D341Med (cell line): Measurements from ENCODE around the gene SMARCA4.

Experiments used
- DNase-seq: peaks from one replicate; pipeline ENCODE4 v3.0.0; 2012; ENCODE audit warnings: low spot score

Gene SMARCA4

GRCh38 chr19:11035441-11036377 is 74.9 kb downstream of the SMARCA4 start:
- DNase-seq, result peak; percentile 96

DNA sequence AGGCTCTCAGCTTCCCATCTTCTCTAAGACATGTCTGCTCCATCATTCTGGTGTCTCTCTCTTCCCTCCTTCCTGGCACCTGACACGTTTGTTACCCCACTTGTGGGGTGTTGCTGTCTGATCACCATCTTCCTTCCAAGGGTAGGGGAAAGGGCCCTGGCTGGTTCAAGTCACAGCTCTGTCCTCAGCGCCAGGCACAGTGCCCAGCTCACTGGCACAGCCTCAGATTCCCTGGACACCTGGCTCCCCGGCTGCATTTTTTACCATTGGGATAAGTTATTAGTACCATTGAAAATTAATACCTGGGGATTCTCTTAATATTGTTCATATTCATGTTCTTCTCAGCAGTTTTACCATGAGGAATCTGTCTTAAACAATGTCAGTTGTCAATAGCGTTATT is 77.7 kb downstream of the SMARCA4 start:
- DNase-seq, result no peak

DNA sequence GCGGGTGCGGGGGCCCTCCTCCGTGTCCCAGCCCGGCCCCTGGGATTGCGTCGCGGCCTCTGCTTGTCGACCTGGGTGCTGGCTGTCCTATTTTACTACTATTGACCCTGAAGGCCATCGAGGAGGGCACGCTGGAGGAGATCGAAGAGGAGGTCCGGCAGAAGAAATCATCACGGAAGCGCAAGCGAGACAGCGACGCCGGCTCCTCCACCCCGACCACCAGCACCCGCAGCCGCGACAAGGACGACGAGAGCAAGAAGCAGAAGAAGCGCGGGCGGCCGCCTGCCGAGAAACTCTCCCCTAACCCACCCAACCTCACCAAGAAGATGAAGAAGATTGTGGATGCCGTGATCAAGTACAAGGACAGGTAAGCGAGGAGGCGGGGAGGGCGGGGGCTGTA is 80.4 kb downstream of the SMARCA4 start:
- DNase-seq, result no peak

DNA sequence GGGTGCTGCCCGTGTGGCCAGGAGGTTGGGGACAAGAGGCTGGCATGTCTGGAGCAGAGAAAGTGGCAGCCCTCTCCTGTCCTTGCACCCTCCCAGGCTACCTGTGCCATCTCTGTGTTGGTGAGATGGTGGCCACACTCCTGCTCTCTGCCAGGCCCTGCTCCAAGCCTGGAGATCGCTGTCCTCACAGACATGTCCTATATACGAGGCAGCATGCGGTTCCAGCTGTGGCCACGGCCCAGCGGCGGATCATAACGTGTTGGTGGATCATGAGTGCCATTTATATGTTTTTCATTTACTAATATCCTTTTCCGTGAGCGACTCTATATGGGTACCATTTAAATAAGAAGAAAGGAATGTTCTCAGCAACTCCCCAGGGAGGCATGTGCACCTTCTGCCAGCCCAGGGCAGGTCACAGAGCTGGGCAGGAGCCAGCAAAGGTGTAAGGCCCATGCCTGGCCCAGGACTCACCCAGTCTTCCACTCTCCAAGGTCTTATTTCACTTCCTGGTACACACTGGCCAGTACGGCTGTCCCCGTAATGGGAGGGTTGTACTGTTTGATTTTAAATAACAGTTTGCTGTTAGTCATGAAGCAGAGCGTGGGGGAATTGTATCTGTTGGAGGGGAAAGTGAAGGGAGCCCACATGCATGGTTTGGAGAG is 81.3 kb downstream of the SMARCA4 start:
- DNase-seq, result no peak

DNA sequence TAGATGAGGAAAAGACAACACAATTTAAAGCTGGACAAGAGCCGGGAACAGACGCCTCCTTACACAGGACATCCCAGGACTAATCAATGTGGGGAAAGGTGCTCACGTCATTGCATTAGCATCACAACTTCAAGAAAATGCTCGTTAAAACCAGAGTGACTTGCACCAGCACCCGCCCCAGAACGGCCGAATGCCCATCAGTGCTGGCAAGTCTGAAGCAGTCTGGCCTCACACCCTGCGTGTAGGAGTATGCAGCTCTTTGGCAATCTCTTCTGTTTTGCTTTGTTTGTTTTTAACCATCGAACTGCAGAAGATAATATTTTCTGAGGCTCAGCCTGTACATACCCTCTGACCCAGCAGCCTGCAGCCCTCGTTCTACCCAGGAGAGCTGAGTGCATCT is 83.6 kb downstream of the SMARCA4 start:
- DNase-seq, result no peak

GRCh38 chr19:11045536-11045935 is 84.7 kb downstream of the SMARCA4 start:
- DNase-seq, result no peak

DNA sequence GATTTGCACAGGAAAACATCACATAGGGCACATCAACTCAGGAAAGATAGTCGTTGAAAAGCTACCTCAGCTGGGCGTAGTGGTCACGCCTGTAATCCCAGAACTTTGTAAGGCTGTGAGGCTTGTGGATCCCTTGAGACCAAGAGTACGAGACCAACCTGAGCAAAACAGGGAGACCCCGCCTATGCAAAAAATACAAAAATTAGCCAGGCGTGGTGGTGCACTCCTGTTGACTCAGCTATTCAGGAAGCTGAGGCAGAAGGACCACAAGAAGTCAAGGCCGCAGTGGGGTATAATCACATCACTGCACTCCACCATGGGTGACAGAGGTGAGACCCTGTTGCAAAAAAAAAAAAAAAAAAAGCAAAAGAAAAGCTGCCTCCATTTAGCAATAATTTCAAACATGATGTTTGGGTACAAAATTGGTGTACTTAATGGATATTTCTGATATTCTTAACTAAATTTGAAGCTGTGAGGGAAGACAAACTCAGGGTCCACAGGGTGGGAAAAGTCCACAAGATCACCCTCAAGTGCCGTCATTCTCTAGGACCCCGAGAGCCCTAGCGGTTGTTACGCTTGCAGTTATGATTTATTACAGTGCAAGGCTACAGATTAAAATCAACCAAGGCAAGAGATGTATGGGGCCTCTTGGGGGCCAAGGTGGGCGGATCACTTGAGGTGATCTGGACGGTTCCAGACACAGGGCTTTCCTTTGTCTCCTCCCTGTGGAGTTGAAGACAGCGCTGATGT is 86.0 kb downstream of the SMARCA4 start:
- no peak for DNase-seq

- no peak for DNase-seq
Observed at GRCh38 chr19:11047866-11048265, 87.0 kb downstream of the SMARCA4 start.

DNA sequence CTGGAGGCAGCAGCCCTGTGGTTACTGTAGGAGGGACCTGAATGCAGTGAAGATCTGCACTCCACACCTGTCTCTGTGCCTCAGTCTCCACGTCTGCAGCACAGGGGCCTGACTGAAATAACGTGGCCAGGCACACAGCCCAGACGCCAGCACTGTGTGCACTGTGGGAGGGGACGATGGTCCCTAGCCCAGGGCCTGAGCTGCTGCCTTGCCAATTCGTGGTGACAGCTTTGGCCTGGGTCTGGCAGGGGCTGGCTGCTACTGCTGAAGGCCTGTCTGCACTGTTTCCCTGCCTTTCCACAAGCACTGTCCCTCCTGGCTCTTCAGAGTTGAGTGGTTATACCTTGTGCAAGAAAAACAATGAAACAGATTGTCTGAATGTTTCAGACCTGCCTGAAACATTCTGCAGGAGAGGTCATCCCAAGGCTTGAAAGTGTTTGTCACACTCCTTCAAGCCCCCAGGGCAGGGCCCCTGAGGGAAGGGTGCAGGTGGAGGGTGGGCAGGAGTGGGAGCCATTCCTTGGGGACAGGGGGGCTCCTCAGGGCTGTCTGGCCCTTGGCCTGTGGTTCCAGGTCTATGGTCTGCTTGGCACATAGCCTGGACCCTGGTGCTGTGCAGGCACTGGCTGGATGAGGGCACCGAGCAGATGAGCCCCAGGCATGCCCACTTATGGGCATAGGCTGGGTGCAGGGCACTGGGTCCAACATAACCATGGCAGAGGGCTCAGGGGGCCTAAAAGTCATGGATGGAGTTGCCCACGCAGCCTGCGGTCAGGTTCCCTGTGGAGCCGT is 89.7 kb downstream of the SMARCA4 start:
- DNase-seq, result no peak

DNA sequence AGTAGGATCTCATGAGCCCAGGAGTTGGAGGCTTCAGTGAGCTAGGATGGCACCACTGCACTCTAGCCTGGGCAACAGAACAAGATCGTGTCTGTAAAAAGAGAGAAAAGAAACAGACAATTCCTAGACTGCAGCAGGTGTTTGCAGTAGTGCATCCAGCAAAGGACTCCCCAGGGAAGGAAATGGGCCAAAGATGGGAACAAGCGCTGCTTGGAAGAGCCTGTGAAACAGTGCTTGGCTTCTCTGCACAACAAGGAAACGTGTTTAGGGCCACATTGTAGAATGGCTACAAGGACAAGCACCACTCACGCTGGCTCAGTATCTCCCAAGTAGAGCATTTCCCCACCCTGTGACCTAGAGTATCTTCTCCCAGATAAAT is 93.0 kb downstream of the SMARCA4 start:
- DNase-seq, result no peak

GRCh38 chr19:11054200-11054599 is 93.4 kb downstream of the SMARCA4 start:
- DNase-seq, result no peak

DNA sequence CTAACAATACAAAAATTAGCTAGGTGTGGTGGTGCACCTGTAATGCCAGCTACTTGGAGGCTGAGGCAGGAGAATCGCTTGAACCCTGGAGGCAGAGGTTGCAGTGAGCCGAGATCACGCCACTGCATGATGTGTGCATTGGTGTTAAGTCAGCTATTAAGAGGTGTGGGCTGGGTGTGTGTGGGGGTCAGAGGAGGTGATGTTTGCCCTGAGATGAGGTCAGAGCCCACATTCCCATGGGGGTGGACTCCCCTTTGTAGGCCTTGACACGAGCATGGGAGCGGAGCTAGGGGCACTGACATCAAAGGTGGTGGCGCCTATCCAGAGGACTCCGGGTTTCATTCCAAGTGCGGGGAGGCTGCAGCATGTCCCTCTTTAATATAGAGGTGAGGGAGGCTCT is 93.8 kb downstream of the SMARCA4 start:
- no peak for DNase-seq

- DNase-seq, result no peak
Observed at GRCh38 chr19:11058246-11059030, 97.6 kb downstream of the SMARCA4 start.

DNA sequence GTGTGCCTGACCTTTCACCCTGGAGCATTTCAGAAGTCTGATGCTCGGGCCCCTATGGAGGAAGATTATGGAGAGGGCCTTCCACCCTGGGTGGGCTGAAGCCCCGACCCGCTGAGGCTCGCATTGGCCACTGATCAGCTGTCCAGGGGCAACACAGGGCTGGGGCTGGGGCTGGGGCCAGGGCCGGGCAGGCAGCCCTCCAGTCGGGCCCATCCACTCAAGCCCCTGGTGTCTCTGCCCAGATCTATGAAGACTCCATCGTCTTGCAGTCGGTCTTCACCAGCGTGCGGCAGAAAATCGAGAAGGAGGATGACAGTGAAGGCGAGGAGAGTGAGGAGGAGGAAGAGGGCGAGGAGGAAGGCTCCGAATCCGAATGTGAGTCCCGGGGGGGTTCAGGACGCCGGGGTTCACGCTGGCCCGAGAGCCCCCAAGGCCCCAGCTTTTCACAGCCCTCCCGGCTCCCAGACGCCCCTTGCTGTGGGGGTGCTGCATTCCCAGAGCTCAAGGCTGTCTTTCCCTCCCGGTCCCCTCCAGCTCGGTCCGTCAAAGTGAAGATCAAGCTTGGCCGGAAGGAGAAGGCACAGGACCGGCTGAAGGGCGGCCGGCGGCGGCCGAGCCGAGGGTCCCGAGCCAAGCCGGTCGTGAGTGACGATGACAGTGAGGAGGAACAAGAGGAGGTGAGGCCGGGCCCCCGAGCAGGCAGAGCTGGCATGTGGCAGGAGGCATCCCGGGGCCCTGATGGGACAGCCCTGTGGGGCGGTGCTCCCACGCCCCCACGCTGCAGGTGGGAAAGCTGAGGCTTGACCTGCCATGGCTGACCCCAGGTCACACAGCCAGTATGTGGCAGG is 98.9 kb downstream of the SMARCA4 start:
- DNase-seq, result no peak

DNA sequence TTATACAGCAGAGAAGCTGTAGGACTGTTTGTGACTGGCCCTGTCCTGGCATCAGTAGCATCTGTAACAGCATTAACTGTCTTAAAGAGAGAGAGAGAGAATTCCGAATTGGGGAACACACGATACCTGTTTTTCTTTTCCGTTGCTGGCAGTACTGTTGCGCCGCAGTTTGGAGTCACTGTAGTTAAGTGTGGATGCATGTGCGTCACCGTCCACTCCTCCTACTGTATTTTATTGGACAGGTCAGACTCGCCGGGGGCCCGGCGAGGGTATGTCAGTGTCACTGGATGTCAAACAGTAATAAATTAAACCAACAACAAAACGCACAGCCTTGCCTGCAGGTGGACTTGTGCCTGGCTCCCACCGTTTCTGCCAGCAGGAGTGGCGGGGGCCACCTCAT is 101.1 kb downstream of the SMARCA4 start:
- no peak for DNase-seq

DNA sequence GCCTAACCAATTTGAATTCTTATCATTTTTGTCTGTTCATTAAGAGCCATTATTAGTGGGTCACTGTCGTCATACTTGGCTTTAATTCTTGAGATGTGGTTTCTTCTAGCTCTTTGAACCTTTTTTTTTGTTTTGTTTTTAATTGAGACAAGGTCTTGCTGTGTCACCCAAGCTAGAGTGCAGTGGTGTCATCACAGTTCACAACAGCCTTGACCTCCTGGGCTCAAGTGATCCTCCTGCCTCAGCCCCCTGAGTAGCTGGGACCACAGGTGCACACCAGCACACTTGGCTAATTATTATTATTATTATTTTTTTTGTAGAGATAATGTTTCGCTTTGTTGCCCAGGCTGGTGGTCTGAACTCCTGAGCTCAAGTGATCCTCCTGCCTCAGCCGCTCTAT is 102.6 kb downstream of the SMARCA4 start:
- no peak for DNase-seq

DNA sequence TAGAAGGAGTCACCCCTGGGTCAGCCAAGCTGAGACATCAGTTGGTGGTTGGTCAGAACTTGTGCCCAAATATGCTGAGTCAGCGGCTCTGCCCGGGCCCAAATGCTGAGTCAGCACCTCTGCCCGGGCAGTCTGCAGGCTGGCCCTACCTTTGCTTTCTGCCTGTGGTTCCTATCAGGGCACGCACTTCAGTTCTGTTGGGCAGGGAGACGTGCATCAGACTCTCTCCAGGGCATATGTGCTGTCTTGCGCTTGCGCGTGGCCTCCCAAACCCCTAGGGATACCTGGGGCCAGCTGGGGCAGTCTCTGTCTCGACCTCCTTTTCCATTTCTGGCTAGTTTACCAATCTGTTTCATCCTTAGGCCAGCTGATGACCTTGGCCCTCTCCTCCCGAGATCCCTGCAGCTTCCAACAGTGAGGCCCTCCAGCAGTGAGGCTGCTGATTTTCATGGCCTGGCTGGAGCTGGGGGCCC is 104.0 kb downstream of the SMARCA4 start:
- DNase-seq, result no peak

GRCh38 chr19:11066326-11066725 is 105.5 kb downstream of the SMARCA4 start:
- DNase-seq, result no peak

- no peak for DNase-seq
Observed at GRCh38 chr19:11067356-11068113, 106.7 kb downstream of the SMARCA4 start.
